NAMALWA (cell line): Measurements from ENCODE around the gene ELOVL2.

Experiments used
- DNase-seq: peaks from one replicate; pipeline ENCODE4 v3.0.0-alpha.2; 2015; ENCODE audit warnings: low spot score

Gene ELOVL2

DNA sequence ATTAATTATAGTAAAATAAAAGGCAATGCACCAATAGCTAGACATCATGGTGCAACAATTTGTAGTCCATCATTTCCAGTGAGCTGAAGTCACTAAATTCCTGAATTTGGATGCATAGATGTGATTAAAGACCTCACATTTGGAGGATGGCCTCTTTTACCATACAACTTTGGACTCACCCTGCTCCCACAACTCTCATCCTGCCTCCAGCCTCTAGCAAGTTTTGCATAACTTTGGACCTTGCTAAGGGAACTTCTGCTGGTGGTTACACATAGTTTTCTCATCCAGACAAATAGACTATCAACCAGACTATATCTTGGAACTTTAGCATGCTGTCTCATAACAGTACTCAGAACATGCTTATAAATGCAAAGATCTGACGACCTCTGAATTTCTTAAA lies 12.8 kb upstream of the ELOVL2 start:
- DNase-seq: no peak

DNA sequence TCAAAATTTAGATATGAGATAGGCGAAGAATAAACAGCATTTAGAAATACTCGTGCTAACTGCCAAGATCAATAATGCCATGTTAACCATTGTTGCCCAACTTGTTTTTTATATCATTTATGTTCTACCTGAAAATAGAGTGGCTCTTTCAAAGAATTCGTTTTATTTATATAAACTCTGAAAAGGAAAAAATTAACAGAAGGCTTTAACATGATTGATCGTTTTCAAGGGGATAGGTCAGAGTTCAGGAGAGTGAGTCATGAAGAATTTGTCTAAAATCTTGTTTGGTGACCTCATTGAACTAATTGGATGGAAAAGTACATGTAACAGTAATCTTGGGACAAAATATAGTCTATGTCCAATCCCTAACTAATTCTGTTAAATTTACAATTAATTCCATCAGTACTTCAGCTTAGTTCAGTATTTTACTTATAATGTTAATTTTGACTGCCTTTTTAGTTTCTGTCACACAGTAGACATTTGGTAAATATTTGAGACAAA lies 11.1 kb upstream of the ELOVL2 start:
- no peak for DNase-seq

DNA sequence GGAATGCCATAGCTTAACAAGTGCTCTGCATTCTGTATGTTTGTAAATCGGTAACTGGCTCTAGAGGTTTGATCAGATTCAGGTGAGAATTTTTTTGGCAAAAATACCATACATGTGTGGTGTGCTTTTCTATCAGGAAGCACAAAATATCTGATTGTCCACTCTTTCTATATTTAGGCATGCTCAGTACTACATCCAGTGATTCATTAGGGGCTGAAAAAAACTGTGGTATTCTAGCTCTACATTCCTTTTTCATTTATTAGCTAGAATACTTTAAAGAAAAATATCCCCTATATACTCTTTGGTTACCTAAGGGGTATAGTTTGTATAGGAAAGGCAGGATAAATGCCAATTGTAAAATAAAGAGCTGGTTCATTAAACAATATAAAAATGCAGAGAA lies 10.6 kb upstream of the ELOVL2 start:
- no peak for DNase-seq

DNA sequence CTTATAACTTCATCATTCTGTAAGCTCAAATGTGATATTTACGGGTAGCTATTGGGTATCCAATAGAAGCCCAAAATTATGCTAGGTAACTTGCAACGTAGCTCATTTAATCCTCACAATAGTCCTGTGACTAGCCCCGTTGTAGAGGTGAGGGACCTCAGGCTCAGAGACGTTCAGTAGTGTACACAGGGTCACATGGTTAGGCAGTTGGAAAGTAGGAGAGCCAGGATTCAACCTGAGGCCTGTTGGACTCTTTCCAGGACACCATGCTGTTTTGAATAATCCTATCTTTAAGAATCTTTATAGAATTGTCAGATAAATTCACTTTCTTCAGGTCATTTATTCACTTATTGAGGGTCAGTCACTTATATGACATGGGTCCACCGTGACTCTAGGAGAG lies 9.2 kb upstream of the ELOVL2 start:
- DNase-seq: no peak

DNA sequence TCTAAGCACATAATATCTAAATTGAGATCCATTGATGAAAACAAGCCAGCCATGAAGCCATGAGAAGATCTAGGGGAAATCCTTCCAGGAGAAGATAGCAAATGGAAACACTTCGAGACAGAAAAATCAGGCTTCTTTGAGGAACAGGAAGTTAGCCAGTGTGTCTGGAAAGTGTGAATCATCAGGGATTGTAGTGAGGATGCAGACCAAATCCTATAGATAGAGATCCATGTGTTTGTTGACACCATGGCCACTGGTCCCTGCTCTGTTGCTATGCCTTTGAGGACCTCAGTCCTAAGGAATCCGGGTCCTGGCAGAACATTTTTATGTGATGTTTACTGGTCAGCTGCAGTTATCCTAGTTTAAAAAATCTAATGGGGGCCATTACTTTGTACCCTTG lies 6.6 kb upstream of the ELOVL2 start:
- DNase-seq: no peak

DNA sequence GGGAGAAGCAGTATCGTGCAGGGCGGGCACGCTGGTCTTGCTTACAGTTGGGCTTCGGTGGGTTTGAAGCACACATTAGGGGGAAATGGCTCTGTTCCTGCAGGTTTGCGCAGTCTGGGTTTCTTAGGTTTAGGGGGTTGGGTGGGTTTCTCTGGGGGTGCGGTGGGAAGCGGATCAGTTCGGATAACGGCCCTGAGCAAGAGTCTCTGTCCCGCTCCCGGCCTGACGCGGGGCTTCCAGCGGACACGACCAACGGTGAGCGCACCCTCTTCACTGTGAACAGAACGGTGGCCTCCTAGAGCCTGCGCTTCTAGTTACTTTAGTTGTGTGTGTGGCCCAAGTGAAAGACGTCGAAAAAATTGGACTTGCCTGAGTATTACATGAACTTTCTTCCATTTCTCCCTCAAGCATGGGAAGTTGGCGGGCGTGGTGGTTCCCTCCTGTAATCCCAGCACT lies 635 bp upstream of the ELOVL2 start:
- no peak for DNase-seq

DNA sequence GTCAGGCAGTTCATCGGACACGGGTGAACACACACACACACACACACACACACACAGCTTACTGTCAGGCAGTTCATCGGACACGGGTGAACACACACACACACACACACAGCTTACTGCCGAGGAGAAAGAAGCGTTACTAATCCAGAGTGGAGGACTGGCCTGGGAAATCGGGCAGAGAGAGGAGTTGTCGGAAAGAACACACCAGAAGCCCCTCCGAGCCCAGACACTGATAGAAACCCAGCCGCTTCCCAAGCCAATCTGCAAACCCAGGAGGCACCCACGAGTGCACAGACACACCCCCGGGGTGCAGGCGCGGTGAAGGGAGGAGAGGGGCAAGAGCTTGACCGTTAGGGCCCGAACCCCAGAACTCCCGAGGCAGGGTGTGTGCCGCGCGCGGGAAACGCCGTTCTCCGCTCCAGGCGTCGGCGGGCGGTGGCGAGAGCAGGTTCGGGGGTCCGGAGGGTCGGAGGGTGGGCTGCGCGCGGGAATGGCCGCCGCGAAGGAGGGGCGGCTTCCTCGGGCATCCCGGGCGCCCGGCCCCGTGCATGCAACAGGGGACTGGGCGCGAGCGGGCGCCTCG lies 636 bp downstream of the ELOVL2 start:
- peak; percentile 9 for DNase-seq

DNA sequence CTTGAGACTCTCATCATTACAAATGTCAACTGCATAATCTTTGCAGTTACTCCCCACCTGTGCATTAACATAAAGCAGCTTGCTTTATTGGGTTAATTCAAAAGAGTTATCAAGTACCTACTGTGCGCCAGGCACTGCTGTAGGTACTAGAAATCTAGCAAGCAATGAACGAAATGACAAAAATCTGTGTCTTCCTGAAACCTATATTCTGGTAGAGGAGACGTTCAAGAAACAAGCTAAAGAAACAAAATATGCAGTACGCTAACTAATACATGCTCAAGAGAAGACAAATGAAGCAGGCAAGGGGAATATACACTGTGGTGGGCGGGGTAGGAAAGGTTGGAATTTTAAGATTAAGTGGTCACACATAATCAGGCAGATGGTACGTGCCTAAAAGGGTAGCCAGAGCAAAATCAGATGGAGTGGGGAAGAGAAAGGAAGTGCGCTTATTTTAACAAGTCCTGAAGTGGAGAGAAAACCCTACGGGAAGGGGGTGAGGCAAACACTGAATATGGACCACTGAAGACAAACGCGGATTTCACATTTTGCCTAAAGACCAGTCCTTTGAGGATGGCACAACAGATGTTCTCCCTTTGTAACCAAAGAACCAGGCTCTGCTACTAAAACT lies 1.2 kb downstream of the ELOVL2 start:
- DNase-seq: no peak

DNA sequence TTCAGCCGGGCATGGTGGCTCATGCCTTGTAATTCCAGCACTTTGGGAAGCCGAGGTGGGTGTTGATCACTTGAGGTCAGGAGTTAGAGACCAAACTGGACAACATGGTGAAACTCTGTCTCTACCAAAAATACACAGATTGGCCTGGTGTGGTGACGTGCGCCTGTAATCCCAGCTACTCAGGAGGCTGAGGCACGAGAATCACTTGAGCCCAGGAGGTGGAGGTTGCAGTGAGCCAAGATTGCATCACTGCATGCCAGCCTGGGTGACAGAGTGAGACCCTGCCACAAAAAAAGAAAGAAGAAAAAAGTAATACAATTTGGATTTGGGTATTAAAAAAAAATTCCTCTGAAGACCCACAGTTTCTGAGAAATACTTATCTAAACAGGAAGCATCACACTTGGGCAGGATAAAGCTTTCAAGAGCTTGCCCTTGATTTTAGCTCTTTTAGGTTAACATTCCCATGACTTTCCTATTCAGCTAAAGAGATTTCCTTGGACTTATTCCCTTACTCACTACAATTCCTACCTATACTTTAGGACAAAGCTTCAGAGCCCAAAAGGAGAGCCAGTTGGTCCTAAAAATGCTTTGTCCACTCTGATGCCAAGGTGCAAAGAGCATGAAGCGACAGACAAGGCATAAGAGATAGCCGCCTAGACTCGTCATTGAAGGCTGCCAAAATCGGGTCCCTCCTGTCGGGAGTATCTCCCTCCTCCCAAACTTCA lies 1.9 kb downstream of the ELOVL2 start:
- no peak for DNase-seq

DNA sequence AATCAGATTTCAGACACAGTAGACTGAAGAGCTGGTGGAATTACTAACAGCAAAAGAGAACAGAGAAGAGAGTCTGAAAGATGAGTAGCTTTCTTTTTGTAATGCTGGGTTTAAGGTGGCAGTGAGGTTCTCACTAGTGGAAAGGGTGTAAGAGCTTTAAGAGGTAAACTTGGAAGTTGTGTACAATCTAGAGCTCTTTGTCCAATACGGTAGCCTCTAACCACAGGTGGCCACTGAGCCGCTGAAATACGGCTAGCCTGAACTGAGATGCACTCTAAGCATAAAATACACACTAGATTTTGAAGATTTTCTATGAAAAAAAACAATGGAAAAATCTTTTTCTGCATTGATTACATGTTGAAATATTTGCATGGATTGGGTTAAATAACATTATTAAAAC lies 4.0 kb downstream of the ELOVL2 start:
- no peak for DNase-seq

DNA sequence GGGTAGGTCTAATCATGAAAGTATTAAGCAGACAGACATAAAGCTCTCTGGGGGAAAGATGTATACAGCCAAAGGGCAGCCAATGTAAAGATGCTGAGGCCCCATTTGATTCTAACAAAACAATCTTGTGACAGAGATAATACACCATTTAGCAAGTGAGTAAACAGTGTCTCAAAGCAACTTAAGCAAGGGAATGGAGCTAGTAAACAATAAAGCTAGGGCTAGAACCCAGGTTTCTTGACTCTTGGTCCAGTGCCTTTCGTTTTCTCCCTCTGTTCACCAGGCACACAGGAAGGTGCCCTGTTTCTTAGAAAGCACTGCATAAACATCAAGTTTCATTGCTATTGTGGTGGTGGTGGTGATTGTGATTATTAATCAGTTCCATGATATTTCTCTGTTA lies 5.1 kb downstream of the ELOVL2 start:
- DNase-seq: no peak

DNA sequence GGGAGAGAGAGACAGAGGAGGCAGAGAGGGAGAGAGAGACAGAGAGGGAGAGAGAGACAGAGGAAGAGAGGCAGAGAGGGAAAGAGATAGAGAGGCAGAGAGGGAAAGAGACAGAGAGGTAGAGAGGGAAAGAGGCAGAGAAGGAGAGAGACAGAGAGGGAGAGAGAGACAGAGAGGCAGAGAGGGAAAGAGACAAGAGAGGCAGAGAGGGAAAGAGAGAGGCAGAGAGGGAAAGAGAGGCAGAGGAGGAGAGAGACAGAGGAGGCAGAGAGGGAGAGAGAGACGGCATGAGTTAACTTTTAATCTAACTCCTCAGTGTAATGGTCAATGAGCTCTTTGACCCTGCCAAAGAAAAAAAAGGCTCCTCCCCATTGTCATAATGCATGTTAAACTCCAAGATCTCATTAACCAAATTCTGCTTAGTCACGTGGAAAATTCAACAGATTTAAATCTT lies 7.1 kb downstream of the ELOVL2 start:
- DNase-seq: no peak

DNA sequence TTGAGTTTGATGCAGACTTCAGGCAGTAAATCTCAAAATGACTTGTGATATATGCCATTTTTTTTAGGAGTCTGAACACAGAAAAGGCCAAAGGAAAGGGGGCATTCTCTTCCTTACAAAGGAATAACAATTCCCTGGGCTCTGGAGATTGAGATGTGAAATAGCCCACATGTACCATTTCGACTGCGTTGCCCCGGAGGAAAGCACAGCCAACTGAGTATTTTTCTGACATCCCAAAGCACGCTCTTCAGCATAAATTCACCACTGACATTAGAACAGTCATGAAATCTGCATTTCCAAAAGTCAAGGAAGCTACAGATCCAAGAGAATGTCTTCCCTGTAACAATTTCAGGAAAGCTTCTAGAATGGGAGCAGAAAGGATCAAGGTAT lies 7.8 kb downstream of the ELOVL2 start:
- DNase-seq: no peak

DNA sequence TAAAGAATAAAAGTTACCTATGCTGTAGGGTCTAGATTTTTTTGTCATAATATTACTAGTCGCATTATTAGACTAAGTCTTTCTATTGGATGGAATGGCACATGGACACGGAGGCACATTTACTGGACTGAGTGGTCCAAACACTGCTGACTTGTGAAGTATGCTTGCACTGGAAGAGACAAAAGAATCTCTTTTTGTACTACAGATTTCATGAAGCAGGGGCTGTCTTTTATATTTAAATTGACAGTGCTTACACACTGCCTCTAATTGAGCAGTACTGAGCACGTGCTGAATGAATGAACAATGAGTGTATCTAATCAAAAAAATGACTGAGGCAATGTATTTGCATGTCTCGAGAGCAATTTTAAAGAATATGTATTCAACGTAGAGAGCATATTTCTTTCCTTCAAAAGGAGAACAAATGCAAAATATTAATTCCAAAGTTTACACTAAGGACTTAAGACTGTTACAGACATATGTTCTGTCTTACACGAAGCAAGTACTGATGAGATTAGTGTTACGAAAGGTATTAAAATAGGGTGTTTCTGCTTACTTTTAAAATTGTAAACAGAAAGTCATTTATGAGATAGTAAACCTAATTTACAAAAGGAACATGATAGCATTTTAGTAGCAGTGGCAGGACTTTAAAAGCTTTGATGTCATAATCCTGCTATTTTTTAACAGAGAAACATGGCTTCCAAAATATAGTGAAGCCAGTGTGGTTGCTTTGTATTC lies 8.3 kb downstream of the ELOVL2 start:
- DNase-seq: no peak

DNA sequence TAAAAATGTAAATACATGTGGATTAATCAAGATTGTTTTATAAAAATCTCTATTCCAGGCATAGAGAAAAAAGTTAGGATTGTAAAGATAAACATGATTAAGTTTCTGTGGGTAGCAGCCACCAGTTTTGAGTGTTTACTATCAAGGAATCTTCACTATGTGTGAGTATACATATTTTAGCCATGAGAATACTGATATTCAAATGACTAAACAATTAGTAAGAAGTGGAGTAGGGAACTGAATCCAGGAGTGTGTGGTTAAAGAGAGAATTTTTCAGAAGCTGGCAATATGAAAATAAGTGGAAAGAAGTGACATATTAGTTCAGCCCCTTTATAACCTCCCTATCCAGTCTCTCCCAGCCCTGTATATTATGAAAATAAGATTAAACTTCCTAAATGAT lies 10.3 kb downstream of the ELOVL2 start:
- no peak for DNase-seq

DNA sequence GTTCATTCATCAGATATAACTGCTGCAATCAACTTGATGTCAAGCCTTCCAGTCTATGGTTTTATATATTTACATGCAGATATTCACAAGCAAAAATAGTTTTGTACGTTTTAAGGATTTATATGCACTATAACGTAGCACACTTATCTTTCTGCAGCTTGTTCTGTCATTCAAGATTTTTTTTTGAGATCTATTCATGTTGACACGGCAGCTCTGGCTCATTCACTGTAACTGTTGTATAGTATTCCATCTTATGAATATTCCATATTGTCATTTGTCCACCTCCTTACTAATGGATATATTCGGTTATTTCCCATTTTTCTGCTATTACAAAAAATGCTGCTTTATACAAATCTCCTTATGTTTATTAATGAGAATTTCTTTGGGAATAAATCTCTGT lies 13.2 kb downstream of the ELOVL2 start:
- DNase-seq: no peak

DNA sequence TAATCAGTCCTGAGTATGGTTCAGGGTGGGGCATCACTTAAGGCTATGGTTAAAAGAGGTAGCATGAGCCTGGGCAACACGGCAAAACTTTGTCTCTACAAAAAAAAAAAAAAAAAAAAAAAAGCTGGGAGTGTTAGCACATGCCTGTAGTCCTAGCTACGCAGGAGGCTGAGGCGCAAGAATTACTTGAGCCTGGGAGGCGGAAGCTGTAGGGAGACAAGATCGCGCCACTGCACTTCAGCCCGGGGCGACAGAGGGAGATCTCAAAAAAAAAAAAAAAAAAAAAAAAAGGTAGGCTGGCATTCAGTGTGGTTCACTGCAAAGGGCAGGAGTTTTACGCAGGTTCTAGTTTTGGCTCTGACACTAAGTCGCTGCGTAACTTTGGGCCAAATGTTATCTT lies 15.1 kb downstream of the ELOVL2 start:
- no peak for DNase-seq

DNA sequence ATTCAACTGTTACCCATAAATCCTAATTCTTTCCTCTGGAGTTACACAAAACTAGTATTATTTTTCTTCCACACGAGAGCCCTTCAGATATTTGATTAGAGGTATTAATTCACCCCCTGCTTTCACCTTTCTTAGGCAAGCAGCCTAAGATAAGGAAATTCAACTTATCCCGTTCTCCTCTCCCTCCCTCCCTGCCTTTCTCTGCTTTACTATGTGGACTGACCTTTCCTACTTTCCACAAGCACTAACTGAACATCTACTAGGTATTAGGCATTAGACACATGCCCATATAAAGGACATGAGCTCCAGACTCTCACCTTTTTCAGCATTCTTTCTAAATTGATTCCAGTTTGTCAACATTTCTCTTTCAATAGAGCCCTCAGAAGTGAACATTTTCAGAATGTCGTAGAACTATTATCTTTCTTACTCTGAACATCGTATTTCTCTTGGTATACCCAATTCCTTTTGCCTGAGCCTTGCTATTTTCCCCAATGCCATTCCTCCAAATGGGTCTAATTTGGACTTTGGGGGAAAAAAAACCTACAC lies 16.5 kb downstream of the ELOVL2 start:
- no peak for DNase-seq

DNA sequence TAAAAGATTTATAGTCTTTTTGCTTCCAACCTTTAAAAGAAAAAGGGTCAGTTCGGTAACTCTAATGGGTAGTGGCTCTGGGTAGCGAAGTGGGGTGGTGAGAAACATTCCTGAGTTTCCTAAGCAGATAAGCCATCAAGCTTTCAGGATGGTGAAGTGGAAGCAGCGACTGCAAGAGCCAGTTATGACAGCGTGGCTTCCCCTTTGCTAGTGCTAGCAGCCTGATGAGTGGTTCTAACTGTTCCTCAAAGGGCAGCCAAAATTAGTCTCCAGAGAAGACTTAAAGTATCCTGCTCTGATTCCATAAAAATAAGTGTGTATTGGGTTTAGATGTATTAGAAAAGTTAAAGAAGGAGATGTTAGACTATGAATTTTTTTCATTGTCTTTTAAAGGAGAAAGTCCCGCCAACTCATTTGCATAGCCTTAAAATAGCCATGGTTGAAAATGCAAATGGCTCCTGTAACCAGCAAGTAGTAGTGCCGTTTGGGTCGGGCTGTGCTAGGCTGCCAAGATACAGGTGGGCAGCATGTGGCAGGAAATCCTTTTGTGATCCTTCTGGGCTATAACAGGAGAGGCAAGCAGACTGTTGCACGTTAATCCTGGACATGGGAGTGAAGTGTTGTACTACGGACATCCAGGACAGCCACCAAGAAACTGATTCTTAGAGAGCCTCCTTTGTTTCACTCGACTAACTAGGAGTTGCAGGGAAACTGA lies 18.0 kb downstream of the ELOVL2 start:
- peak; percentile 67 for DNase-seq

DNA sequence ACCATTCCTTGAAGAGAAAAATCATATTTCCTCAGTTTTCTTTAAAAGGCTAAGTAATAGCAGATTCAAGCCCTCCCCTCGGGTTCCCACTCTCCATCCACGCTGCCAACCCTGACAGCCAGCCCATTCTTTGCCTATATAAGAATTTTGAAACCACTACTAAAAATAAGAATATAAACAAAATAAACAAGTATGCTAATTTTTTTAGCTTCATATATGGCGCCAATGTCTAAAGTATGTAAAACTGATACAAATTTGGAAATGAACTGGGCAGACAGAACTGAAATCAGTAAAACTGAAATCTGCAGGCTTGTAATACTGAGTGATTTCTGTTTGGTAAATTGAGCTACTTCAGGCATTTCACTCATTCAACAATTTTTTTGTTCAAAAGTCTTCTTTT lies 19.0 kb downstream of the ELOVL2 start:
- no peak for DNase-seq

DNA sequence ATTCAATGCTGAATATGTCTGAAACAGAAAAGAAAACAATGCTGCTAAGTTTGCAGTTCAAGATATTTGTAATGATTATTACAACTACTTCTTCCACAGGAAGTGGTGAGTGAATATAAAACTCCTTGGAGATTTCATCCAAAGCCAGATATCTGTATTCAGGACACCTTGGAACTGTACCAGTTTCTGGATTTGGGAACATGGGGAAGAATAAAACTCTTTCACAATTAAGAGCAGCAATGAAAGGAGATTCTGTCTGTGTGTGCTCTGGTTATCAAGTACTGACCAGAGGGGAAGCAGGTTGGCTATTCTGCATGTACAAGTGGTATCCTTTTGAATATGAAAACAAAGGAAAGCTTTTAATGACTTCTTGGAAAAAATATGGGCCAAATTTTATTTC lies 21.1 kb downstream of the ELOVL2 start:
- DNase-seq: no peak

DNA sequence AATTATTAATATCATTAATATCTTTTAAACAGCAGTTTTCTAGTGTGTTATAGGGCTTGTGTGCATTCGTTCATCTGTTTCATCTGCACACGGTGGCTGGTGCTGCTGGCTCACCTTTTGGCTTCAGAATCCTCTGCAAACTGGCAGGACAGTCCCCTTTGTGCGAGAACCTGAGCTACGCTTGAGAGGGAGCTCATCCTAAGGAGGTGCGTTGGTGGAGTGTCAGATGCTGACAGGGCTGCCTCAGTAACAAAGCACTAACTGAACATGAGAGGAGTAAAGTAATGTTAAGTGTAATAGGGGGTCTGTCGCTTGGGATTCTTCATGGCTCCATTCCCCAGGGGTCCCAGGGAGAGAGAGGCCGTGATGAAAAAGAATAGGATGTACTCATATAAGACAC lies 22.4 kb downstream of the ELOVL2 start:
- no peak for DNase-seq
